GM21423 (cell line): ENCODE measurements around the gene ADORA3.
"Not testable (repeated sequence)": the region's sequence is repeated elsewhere in the genome, so short reads cannot be mapped to it uniquely, and the experiment has no call there.

Source experiments
- ATAC-seq: cut with Tn5 transposase; IDR thresholded peaks from one replicate; pipeline ENCODE4 v1.9.1; 2021; ENCODE audit warnings: mild to moderate bottlenecking, moderate library complexity; ENCODE audit not compliant: unreplicated experiment

The ADORA3 gene

GRCh38 chr1:111503585-111504060 is at the start of gene ADORA3, which contains the start of gene TMIGD3:
ADORA3 (minus strand) TSS chr1:111503633; CDS start chr1:111503354, 279 bp downstream.
TMIGD3 (minus strand) TSS chr1:111503633; CDS start chr1:111503354, 279 bp downstream.
- ATAC-seq, result no peak

DNA sequence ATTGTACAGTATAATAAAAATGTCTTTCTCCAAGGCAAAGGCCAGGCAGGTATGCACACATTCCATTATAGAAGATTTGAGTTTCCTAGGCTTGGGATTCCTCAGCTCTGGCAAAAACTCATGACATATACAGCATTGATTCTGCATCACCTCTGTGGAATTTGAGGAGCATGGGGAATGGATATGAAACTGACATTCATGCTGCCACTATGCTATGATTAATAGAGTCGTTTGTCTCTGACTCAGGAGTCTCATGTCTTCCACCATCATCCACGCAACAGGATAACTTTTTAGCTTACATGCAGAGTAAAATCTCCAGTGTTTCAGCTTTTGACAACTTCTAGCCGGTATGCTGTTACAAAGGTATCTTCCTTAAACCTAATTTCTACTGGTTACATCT is 49.8 kb upstream of the ADORA3 start:
- no peak for ATAC-seq

DNA sequence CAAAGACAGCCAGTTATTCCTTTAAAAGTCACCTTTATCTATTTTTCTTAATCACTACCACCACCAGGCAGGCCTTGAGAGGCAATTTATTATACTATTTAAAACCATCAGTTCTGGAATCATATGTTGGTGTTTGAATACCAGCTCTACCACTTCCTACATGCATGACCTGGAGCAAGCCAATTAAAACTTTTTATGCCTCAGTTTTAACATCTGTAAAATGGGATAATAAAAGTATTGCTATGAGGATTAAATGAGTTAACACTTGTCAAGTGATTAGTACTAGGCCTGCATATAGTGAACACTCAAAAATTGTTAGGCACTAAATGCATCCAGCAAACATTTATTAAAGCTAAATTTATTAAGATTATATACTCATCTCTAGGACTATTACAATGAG is 49.2 kb upstream of the ADORA3 start:
- no peak for ATAC-seq

DNA sequence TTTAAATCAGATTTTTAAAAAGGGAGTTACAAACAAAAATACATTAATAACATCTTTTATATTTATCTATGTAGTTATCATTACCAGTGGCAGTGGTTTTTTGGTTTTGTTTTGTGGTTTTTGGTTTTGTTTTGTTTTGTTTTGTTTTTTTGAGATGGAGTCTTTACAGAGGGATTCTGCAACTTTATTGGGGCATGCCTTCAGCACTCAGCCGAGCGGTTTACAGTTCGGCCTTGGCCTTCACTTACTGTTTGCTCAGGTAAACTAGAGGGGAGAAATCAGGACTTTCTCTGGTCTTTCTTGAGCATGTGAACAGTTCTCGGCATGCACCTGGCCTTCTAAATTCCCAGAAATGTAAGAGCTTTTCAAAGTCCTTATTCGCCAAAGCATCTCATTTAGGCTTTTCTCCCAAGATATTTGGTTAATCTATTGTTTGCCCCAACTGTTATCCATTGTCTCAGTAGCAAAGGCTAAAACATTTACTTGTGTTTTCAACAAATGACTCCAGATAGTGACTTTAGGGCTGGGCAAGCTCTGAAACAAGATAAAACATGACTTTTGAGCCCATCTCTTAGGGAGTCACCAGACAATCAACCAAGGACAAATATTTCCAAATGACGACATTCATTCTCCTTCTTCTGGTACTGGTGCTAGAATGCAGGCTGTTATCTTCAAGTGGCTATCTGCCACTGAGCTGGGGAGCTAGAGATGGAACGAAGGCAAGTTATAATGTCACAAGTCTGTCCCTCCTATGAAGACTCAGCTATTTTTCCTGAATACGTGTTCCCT is 48.4 kb upstream of the ADORA3 start:
- no peak for ATAC-seq

GRCh38 chr1:111547786-111548185 is 44.4 kb upstream of the ADORA3 start:
- ATAC-seq, result not testable (repeated sequence)

- no peak for ATAC-seq
Observed at GRCh38 chr1:111542187-111542586, 38.8 kb upstream of the ADORA3 start.

DNA sequence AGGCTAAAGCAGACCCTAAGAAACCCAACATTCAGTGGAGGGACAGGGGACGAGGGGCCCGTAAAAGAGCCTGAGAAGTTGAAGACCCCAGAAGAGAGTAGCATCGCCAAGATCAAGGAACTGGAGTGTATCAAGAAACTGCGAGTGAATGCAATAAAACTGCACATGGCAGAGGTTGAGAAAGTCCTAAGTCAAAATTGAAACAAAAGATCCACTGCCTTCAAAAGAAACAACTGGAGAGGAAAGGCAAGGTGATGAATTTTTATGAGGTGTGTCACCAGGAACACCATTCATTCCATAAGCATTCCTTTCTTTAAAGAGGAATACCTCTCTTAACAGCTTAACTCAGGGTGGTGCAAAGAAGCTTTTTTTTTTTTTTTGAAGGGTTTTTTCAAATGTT is 38.3 kb upstream of the ADORA3 start:
- no peak for ATAC-seq

- no peak for ATAC-seq
Observed at GRCh38 chr1:111540928-111541327, 37.5 kb upstream of the ADORA3 start.

- no peak for ATAC-seq
Observed at GRCh38 chr1:111538343-111539025, 35.1 kb upstream of the ADORA3 start.

DNA sequence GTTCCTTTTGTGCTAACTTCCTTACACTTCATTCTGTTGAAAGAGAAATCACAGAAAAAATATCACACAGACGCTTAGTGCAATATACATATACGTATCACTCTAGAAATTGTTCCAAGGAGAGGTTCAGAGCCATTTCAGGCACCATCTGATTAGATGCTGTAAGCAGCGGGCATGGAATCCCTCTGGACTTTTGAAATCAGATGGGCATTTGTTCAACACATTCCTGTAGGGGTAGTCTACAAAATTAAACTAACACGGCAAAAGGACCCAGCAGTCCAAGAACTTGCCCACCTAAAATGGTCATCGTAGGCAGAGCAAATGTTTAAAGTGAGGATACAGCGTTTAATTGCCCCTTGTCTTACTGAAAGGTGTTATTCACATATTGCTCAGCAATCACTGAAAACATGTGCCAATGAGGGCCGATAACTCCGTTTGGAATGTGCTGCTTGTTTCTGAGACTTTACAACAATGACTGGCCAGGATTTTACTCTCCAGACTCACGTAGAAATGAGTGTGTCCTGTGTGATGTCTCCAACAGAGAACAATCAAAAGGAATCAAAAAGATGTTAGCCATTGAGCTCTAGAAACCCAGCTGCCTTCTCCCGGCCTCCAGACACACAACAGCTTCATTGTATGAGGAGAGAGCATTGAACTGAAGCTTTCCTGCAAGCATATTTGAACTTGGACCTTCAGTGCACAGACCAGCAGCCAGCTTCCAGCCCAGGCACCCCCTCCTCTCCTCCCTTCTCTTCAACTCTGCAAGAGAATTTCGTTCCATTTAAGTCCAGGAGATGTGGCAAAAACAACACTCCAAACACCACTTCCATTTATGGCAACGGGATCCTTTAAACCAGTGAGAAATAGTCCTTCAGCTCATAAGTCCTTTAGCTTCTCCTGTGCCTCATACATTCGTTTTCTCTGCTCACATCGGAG is 32.1 kb upstream of the ADORA3 start:
- no peak for ATAC-seq

- ATAC-seq, result no peak
Observed at GRCh38 chr1:111520053-111520452, 16.6 kb upstream of the ADORA3 start.

- no peak for ATAC-seq
Observed at GRCh38 chr1:111517469-111518225, 14.2 kb upstream of the ADORA3 start.

- no peak for ATAC-seq
Observed at GRCh38 chr1:111516005-111516535, 12.6 kb upstream of the ADORA3 start.

DNA sequence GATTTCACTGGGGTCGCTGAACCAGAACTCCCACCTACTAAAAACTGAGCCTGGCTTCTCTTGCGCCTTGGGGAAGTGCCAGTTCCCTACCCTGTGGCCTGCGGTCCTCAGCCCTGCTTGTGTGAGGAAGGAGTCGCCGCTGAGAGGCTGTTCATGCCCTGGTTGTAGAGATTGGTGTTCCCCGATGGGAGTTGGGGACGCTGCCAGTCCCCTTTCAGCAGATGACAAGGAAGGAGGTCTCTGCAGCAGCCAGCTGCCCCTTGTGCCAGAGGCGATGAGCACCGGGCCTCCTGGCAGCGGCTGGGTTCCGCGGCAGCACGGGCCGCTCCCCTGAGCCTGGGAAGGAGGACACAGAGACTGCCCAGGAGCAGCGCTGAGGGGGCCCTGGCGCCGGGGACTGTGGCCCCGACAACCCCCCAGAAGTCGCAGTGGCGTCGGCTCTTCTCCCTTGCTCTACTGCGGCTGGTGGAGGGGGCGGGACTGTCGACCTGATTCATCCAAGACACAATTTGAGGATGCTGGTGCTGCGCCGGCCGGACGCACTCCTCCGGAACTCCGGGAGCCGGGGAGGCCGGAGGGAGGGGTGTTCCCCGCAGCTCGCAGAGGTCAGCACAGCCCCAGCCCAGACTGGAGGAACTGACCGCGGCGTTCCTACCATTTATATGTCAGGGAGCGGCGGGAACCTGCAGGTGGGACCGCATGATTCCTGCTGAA is 12.0 kb upstream of the ADORA3 start:
- no peak for ATAC-seq

DNA sequence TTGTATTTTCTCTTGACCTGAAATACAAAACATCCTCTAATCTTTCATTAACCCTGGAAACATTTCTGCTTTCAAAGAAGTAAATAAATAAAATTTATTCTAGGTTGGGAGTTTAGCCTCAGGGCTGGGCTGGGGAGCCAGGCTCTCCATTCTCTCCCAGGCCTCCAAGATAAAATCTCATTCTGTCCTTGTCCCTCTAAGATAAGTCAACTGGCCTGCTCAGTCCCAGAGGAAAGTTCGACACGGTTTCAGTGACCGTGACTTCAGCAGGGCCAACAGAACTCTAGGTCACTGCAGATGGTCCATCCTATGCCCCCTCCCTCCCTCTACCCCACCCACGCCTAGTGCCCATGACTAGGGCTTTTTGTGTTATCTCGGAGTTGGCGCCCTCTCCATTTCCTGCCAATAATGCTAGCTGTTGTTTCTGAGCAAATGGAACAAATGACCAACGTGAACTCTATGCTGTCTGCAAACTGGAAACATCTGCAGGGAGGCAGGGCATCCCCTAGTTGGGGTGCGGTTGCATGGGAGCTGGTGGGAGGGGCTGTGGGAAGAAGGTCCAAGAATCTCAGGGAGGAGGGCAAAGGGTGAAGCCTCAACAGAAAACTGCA is 10.1 kb upstream of the ADORA3 start:
- ATAC-seq, result no peak

- ATAC-seq, result no peak
Observed at GRCh38 chr1:111512931-111513330, 9.5 kb upstream of the ADORA3 start.

DNA sequence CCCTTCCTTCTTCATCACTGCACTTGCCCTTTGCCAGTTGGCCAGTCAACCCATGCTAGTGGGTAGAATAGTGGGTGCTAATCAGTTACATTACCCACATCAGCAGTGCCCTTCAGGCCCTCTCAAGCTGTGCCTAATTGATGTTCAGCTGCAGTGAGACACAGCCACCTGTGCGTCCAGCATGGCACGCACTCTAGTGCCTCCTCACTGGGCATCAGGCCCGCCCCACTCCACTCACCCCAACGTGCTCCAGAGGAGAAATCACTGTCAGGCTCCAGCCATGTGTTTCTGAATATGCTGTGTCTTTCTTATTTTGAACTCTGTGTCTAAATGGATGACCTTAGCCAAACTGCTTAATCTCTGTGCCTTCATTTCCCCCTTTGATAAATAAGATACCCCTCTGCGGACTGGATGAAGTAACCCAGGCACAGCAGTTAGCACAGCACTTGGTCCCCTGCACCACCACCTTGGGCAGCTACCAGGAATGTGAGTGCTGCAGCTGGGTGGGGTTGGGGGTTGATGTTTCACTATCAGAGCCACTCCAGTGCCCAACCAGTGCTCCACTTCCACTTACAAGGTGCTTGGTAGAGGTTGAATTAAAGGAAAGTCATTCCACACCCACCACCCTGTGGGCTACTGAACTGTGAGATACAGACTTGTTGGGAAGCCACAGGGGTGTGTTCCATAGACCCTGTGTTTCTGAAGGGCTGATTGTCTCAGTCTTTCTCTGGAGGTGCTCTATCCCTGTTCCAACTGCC is 8.9 kb upstream of the ADORA3 start:
- no peak for ATAC-seq

DNA sequence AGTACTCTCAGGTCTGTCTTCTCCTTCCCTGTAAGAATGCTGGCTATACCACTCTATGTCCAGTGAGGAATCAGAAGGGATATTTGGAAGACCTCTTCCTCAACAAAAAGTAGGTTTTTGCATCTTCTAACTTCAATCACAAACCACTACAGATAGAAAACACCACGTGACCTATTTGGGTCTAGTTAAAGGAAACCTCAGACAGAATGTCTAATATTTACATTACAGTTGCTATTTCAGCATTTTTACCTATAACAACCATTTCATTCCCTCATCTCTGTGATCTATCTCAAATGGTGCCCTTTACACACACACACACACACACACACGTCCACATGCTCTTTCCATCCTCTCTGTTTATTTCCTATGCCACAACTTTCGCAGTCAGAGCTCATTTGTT is 7.9 kb upstream of the ADORA3 start:
- ATAC-seq, result no peak
